GM21619 (cell line): ENCODE measurements around the gene VSIG2.

Experiments
- ATAC-seq: cut with Tn5 transposase; IDR thresholded peaks from one replicate; pipeline ENCODE4 v1.9.1; 2021; ENCODE audit not compliant: unreplicated experiment

Gene VSIG2

GRCh38 chr11:124748481-124749343 lies 3.3 kb downstream of the VSIG2 start:
- no peak for ATAC-seq

- ATAC-seq: no peak
Measured at GRCh38 chr11:124748100-124748418, 4.0 kb downstream of the VSIG2 start.

GRCh38 chr11:124747406-124748099 lies 4.5 kb downstream of the VSIG2 start:
- no peak for ATAC-seq

- ATAC-seq: peak; percentile 92
Measured at GRCh38 chr11:124746621-124747243, 5.3 kb downstream of the VSIG2 start.

GRCh38 chr11:124745835-124746620 lies 6.0 kb downstream of the VSIG2 start:
- peak; percentile 17 for ATAC-seq

- ATAC-seq: no peak
Measured at GRCh38 chr11:124745270-124745834, 6.7 kb downstream of the VSIG2 start.

GRCh38 chr11:124743050-124743449 lies 9.0 kb downstream of the VSIG2 start:
- no peak for ATAC-seq

GRCh38 chr11:124742555-124742954 lies 9.5 kb downstream of the VSIG2 start:
- ATAC-seq: no peak

- ATAC-seq: peak; percentile 40
Measured at GRCh38 chr11:124740277-124740882, 11.7 kb downstream of the VSIG2 start.

- peak; percentile 99 for ATAC-seq
Measured at GRCh38 chr11:124739479-124740276, 12.4 kb downstream of the VSIG2 start, which contains the start of gene NRGN. Gene NRGN (plus strand): TSS chr11:124739942. CDS start chr11:124740085, 143 bp downstream.

GRCh38 chr11:124738713-124739478 lies 13.2 kb downstream of the VSIG2 start:
- ATAC-seq: no peak

GRCh38 chr11:124737638-124738305 lies 14.3 kb downstream of the VSIG2 start:
- no peak for ATAC-seq

GRCh38 chr11:124736736-124737135 lies 15.3 kb downstream of the VSIG2 start:
- no peak for ATAC-seq

- no peak for ATAC-seq
Measured at GRCh38 chr11:124732230-124732629, 19.8 kb downstream of the VSIG2 start.

GRCh38 chr11:124729571-124729970 lies 22.5 kb downstream of the VSIG2 start:
- no peak for ATAC-seq

GRCh38 chr11:124728134-124728533 lies 23.9 kb downstream of the VSIG2 start:
- ATAC-seq: no peak

- ATAC-seq: no peak
Measured at GRCh38 chr11:124727474-124727873, 24.6 kb downstream of the VSIG2 start.

- ATAC-seq: peak; percentile 9
Measured at GRCh38 chr11:124725719-124726105, 26.3 kb downstream of the VSIG2 start.
